ENCODE data around the gene OSGEP.

OSGEP gene

GRCh38 chr14:20428802-20429201 is 25.8 kb downstream of the OSGEP start:
- DNase-seq: no peak

- DNase-seq: no peak
Observed at GRCh38 chr14:20428010-20428365, 26.6 kb downstream of the OSGEP start.

- no peak for DNase-seq
Observed at GRCh38 chr14:20427231-20428009, 27.2 kb downstream of the OSGEP start.

- no peak for DNase-seq
Observed at GRCh38 chr14:20424851-20425250, 29.8 kb downstream of the OSGEP start.

GRCh38 chr14:20422886-20423285 is 31.7 kb downstream of the OSGEP start:
- DNase-seq: no peak

GRCh38 chr14:20421267-20421666 is 33.3 kb downstream of the OSGEP start:
- DNase-seq: no peak

GRCh38 chr14:20419419-20419818 is 35.2 kb downstream of the OSGEP start:
- DNase-seq: no peak

GRCh38 chr14:20418501-20418909 is 36.1 kb downstream of the OSGEP start:
- no peak for DNase-seq

- peak; percentile 98 for DNase-seq
Observed at GRCh38 chr14:20417250-20418186, 37.1 kb downstream of the OSGEP start.

GRCh38 chr14:20416223-20416622 is 38.4 kb downstream of the OSGEP start:
- no peak for DNase-seq

DNA sequence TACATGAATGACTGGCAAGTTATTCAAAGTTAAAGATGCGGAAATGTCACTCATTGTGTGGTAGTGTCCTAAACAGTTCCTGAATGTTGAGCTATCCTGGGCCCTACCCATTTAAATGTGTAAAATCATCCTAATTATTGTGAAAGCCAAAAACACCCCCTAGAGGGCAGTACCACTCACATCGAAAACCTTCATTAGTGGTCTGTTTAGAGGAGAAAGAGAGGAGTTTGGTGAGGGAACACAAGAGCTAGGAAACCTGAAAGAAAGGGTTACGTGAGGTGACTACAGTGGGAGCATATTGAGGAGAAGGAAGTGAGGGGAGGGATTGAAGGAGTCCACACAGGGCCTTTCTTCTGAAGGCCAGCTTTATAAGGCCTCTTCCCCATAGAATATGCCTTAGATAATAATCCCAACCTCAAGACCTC is 38.8 kb downstream of the OSGEP start:
- DNase-seq: peak; percentile 38

GRCh38 chr14:20413744-20414082 is 40.9 kb downstream of the OSGEP start:
- DNase-seq: peak; percentile 39

DNA sequence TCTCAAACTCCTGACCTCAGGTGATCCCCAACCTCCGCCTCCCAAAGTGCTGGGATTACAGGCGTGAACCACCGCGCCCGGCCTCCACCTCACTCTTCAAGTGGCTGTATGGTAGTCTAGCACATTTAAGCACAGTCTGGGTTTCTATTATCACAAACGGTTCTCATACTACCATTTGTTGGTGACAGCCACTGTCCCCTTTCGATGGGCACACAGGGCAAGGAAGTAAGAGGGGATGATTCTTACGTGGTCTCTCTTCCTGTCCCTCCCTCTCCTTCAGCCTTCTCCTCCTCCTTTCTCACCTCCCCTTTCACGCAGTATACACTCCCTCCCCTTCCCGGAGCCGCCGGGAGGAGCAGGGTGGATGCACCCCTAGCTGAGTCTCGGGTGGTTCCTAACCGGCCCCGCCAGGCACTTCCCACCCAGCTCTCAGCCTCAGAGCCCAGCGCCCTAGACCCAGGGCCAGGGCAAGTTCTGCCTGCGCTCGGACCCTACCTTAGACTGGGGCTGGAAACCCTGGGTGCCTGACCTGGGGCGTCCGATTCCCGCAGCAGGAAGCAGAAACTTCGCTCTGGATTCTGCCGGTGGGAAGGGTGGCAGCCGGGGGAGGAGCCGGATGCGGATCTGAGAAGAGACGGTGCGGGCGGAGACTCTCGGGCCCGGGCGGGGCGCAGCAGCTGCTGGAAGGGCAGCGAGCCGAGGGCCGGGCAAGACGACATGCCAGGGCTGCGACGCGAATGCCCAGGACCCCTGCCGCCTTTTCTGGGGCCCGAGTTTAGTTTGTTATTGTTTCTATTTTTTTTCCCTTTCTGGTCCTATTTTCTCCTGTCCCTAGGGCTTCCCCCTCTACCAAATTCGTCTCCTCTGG is 41.5 kb downstream of the OSGEP start, which contains the start of gene TEP1:
TSS of gene TEP1 (minus strand) at position 626 of the 868 bp plus-strand sequence. CDS start 5,062 bp downstream, outside the sequence.
- DNase-seq: peak; percentile 83

DNA sequence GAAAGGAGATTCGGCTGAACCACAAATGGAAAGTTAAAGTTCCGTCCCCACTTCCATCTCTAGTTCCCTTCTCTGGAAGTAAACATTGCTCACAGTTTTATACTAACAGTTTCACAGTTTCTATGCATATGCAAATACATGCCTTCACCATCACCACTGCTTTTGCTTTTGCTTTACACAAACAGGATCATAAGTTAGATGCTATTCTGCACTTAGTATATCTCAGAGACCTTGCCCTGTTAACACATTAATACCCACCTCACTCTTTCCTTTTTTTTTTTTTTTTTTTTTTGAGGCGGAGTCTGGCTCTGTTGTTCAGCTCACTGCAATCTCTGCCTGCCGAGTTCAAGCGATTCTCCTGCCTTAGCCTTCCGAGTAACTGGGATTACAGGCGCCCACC is 42.2 kb downstream of the OSGEP start:
- no peak for DNase-seq

DNA sequence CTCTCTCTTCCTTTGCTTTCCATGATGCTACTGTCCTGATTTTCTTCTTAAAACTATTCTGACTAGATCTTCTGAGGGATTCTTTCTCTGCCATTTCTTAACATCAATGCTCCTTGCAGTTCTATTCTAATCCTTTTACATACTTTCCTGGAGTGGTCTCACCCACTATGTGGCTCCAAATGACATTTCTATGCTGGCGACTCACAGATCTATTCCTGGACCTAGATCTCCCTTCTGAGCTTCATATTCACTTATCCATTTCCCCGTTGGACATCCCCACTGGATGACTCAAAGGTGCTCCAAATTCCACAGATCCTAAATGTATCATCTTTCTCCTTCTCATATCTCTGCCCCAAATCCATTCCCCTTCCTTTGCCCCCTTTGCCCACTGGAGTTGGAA is 45.4 kb downstream of the OSGEP start:
- no peak for DNase-seq

DNA sequence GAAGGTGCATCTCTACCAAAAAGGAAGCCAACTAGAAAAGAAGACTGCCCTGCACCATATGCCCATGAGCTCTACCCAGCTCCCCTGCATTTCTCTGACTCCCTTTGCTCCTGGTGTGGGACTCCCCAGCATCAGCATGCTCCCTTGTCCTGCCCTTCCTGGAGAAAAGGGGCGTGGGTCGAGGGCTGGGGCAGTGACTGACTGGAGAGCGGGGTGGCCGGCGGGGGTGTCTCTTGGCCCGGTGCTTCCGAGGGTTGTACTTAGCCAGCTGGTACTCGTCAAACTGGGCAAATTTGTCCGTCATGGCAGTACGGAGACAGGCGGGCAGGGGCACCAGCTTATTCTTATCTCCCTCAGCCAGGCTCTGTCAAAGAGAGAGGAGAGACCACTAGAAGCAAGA is 51.1 kb downstream of the OSGEP start:
- no peak for DNase-seq

GRCh38 chr14:20400965-20401593 is 53.5 kb downstream of the OSGEP start:
- no peak for DNase-seq

GRCh38 chr14:20400589-20400964 is 54.0 kb downstream of the OSGEP start:
- DNase-seq: no peak

- DNase-seq: no peak
Observed at GRCh38 chr14:20397511-20397910, 57.1 kb downstream of the OSGEP start.

All from NCI-H1105 treated with DMSO at 0.1 percent for 48 hours (cell line).